GM12892 (cell line): ENCODE measurements around the gene MYL10.

Source experiments
- POLR2A ChIP-seq: IDR thresholded peaks from 2 replicates; pipeline ENCODE4 v1.6.1; 2011; ENCODE audit warnings: low read depth, low read length, control low read depth
- TAF1 ChIP-seq: IDR thresholded peaks from 2 replicates; pipeline ENCODE4 v1.6.1; 2011; ENCODE audit warnings: low read depth, mild to moderate bottlenecking, control low read depth, low read length, borderline replicate concordance

GRCh38 chr7:101626069-101626671 lies 2.9 kb downstream of the MYL10 start:
- TF ChIP-seq TAF1, result no peak
- TF ChIP-seq POLR2A, result no peak
